ENCODE measurements around the gene ITIH6.
"Not testable (repeated sequence)": the region's sequence is repeated elsewhere in the genome, so short reads cannot be mapped to it uniquely, and the experiment has no call there.

The ITIH6 gene

GRCh38 chrX:54776061-54776460, 22.0 kb downstream of the ITIH6 start:
- H3K27me3 ChIP-seq (ENCODE audit: insufficient read depth, low read depth, severe bottlenecking) = peaks cover 14% of the 10 kb centered on the region
- TF ChIP-seq, protein P1, sequence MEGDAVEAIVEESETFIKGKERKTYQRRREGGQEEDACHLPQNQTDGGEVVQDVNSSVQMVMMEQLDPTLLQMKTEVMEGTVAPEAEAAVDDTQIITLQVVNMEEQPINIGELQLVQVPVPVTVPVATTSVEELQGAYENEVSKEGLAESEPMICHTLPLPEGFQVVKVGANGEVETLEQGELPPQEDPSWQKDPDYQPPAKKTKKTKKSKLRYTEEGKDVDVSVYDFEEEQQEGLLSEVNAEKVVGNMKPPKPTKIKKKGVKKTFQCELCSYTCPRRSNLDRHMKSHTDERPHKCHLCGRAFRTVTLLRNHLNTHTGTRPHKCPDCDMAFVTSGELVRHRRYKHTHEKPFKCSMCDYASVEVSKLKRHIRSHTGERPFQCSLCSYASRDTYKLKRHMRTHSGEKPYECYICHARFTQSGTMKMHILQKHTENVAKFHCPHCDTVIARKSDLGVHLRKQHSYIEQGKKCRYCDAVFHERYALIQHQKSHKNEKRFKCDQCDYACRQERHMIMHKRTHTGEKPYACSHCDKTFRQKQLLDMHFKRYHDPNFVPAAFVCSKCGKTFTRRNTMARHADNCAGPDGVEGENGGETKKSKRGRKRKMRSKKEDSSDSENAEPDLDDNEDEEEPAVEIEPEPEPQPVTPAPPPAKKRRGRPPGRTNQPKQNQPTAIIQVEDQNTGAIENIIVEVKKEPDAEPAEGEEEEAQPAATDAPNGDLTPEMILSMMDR (IDR thresholded peaks at IDR 0.05; ENCODE audit: low read depth, low read length) = no peak
- no peak for DNase-seq
- no peak overlapping the region for H3K27ac ChIP-seq
- H3K4me3 ChIP-seq (ENCODE audit: low read depth, low read length) = no peak overlapping the region
- no peaks in the 10 kb centered on the region for H3K36me3 ChIP-seq
- H3K9me3 ChIP-seq (ENCODE audit: severe bottlenecking) = no peaks in the 10 kb centered on the region

DNA sequence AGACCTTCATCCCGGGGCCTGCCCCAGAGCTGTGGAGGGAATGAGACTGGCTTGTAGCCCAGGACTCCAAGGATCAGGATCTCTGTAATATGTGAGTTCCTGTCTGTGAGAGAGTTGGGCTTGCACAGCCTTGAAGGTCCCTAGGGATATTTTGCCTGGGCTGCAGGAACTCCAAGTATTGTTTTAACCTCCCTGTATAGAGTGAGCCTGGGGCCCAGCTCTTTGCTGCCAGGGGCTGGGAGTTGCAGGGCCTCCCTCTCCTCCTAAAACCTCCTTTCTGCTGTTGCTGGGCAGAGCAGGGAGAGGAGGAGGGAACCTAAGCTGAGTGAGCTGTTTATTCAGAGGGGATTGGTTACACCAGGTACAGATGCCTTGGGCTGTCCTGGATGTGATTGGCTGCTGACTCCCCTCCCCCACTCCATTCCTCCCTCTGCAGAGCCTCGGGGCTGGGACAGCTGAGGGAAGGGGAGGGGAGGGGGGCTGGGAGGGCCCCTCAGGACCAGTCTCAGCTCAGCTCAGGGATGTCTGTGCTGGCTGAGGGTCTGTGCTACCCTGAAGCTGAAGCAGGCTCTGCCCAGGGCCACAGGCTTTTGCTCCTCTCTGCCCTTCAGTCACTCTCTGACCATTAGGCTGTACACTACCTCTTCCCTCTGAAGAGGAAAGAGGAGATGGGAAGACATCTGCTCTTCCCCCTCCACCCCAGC, 23.5 kb downstream of the ITIH6 start:
- not testable (repeated sequence) for H3K36me3 ChIP-seq; DNase-seq; H3K4me3 ChIP-seq (ENCODE audit: low read depth, low read length); H3K27ac ChIP-seq; H3K9me3 ChIP-seq (ENCODE audit: severe bottlenecking)
- peaks cover 14% of the 10 kb centered on the region for H3K27me3 ChIP-seq (ENCODE audit: insufficient read depth, low read depth, severe bottlenecking)

- TF ChIP-seq, protein P1 (IDR thresholded peaks at IDR 0.05; ENCODE audit: low read depth, low read length) = 0 out of 2 replicates have a peak, but pooled peaks have one; percentile 23
- Histone ChIP-seq H3K9me3 (ENCODE audit: severe bottlenecking) (no peaks in the 10 kb centered on the region), H3K27ac (no peak overlapping the region), H3K36me3 (no peaks in the 10 kb centered on the region), H3K4me3 (ENCODE audit: low read depth, low read length) (no peak overlapping the region), H3K27me3 (ENCODE audit: insufficient read depth, low read depth, severe bottlenecking) (peaks cover 16% of the 10 kb centered on the region)
- no peak for DNase-seq
Measured at GRCh38 chrX:54758114-54759055, 39.7 kb downstream of the ITIH6 start.

GRCh38 chrX:54754854-54755253, 43.2 kb downstream of the ITIH6 start:
- H3K9me3 ChIP-seq (ENCODE audit: severe bottlenecking) = no peaks in the 10 kb centered on the region
- DNase-seq = no peak
- H3K36me3 ChIP-seq = no peaks in the 10 kb centered on the region
- peaks cover 47% of the 10 kb centered on the region for H3K27me3 ChIP-seq (ENCODE audit: insufficient read depth, low read depth, severe bottlenecking)
- TF ChIP-seq, protein P1 (IDR thresholded peaks at IDR 0.05; ENCODE audit: low read depth, low read length) = no peak
- no peak overlapping the region for H3K27ac ChIP-seq
- H3K4me3 ChIP-seq (ENCODE audit: low read depth, low read length) = no peak overlapping the region

DNA sequence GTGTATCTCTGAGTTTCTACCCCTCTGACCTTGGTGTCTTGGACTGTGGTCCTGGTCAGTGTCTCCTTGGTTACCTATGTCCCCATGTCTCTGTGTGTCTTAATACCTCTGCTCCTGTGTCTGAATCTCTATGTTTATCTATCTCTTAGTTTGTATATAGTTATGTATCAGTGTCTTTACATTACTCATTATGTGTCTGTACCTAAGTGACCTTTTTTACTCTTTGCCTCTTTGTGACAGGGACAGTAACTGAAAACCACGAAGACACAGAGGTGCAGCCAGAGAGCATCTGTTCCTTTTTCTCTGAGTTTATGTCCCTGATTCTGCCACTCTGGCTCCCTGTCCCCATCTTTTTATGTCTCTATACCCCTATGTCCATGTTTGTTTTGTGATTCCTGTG, 49.4 kb downstream of the ITIH6 start:
- Histone ChIP-seq H3K27me3 (ENCODE audit: insufficient read depth, low read depth, severe bottlenecking) (peaks cover 65% of the 10 kb centered on the region), H3K4me3 (ENCODE audit: low read depth, low read length) (no peak overlapping the region), H3K36me3 (no peaks in the 10 kb centered on the region), H3K27ac (no peak overlapping the region), H3K9me3 (ENCODE audit: severe bottlenecking) (no peaks in the 10 kb centered on the region)
- TF ChIP-seq, protein P1 (IDR thresholded peaks at IDR 0.05; ENCODE audit: low read depth, low read length) = no peak
- no peak for DNase-seq

DNA sequence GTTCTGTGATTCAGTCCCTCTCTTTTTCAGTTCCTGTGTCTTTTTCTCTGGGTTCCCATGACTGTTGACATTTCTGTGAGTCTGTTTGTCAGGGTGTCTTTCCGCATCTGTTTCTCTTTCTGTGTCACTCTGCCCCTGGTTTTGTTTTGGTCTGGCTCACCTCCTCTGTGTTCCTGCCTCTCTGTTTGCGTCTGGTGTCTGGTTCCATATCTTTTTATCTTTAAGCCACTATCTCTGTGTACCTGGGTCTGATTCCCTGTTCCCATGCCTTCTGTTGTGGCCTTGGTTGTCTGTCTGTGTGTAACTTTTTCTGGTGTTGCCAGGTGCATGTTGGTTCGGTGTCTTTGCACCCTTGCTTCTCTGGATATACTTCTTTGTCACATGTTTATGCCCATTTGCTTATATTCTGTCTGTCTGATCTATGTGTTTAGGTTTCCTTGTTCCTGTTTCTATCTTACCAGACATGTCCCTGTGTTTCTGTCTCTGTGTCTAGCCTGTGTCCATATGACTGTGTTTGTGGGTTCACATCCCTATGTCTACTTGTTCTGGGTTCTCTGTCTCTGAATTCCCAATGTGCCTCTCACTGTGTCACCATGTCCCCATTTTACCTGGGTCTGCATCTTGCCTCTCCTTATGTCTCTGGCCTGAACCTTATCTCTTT, 50.2 kb downstream of the ITIH6 start:
- Histone ChIP-seq H3K4me3 (ENCODE audit: low read depth, low read length) (no peak overlapping the region), H3K36me3 (no peaks in the 10 kb centered on the region), H3K27me3 (ENCODE audit: insufficient read depth, low read depth, severe bottlenecking) (peaks cover 64% of the 10 kb centered on the region), H3K27ac (no peak overlapping the region), H3K9me3 (ENCODE audit: severe bottlenecking) (no peaks in the 10 kb centered on the region)
- DNase-seq = no peak
- TF ChIP-seq, protein P1 (IDR thresholded peaks at IDR 0.05; ENCODE audit: low read depth, low read length) = no peak

Data from WERI-Rb-1 (cell line).